Central memory CD4-positive, alpha-beta T cell (primary cell): ENCODE measurements around the gene PALMD.
A peak's percentile ranks its signal among the peaks of the same experiment; 100 is the strongest.

Experiments used
- DNase-seq: peaks from one replicate; pipeline ENCODE4 v3.0.0; 2022

PALMD gene

GRCh38 chr1:99660496-99660895 is 14.6 kb downstream of the PALMD start:
- DNase-seq = no peak

- DNase-seq = no peak
Measured at GRCh38 chr1:99661780-99662179, 15.9 kb downstream of the PALMD start.

- DNase-seq = no peak
Measured at GRCh38 chr1:99662539-99663080, 16.7 kb downstream of the PALMD start.

GRCh38 chr1:99663501-99663900 is 17.6 kb downstream of the PALMD start:
- no peak for DNase-seq

- no peak for DNase-seq
Measured at GRCh38 chr1:99665212-99665611, 19.3 kb downstream of the PALMD start.

GRCh38 chr1:99669376-99669775 is 23.5 kb downstream of the PALMD start:
- no peak for DNase-seq

- DNase-seq = no peak
Measured at GRCh38 chr1:99669821-99670220, 23.9 kb downstream of the PALMD start.

GRCh38 chr1:99670583-99670982 is 24.7 kb downstream of the PALMD start:
- DNase-seq = no peak

- DNase-seq = no peak
Measured at GRCh38 chr1:99672038-99672437, 26.1 kb downstream of the PALMD start.

GRCh38 chr1:99672530-99673213 is 26.8 kb downstream of the PALMD start:
- no peak for DNase-seq

- no peak for DNase-seq
Measured at GRCh38 chr1:99673315-99673714, 27.4 kb downstream of the PALMD start.

- DNase-seq = no peak
Measured at GRCh38 chr1:99674115-99675064, 28.5 kb downstream of the PALMD start.

- DNase-seq = no peak
Measured at GRCh38 chr1:99675292-99675691, 29.4 kb downstream of the PALMD start.

GRCh38 chr1:99675994-99676393 is 30.1 kb downstream of the PALMD start:
- DNase-seq = no peak

GRCh38 chr1:99676876-99677275 is 31.0 kb downstream of the PALMD start:
- no peak for DNase-seq

- DNase-seq = no peak
Measured at GRCh38 chr1:99677416-99677815, 31.5 kb downstream of the PALMD start.

GRCh38 chr1:99680270-99680669 is 34.4 kb downstream of the PALMD start:
- no peak for DNase-seq

- no peak for DNase-seq
Measured at GRCh38 chr1:99681583-99681982, 35.7 kb downstream of the PALMD start.

GRCh38 chr1:99682291-99682751 is 36.4 kb downstream of the PALMD start:
- no peak for DNase-seq

- peak; percentile 4 for DNase-seq
Measured at GRCh38 chr1:99685516-99686180, 39.7 kb downstream of the PALMD start.

- DNase-seq = no peak
Measured at GRCh38 chr1:99691175-99691574, 45.3 kb downstream of the PALMD start.

- DNase-seq = no peak
Measured at GRCh38 chr1:99696616-99697015, 50.7 kb downstream of the PALMD start.

GRCh38 chr1:99697580-99697979 is 51.7 kb downstream of the PALMD start:
- DNase-seq = no peak
